Activated B cell treated with CpG ODN at 0.5 μM for 24 hours (primary cell): Measurements from ENCODE around the gene TBX3. TPM values are rescaled to one million over a fixed set of nuclear protein-coding genes. Genes with fewer than 3 reads are reported as not detected.
"Not testable (repeated sequence)": the region's sequence is repeated elsewhere in the genome, so short reads cannot be mapped to it uniquely, and the experiment has no call there.

Experiments used
- ATAC-seq: fragments of 200-7000 bp; cut with Tn5 transposase; one replicate; pipeline ENCODE4 v1.10.0; 2021; ENCODE audit warnings: low read depth, mild to moderate bottlenecking, moderate library complexity
- CTCF ChIA-PET: fragments of 350-600 bp; sonication (Branson Sonifier 250); formaldehyde crosslinking; loops from one replicate; lab custom pipeline; 2021; ENCODE audit warnings: antibody characterized with exemption; lab: Charles Lee
- POLR2A ChIA-PET: fragments of 350-600 bp; sonication (Branson Sonifier 250); formaldehyde crosslinking; loops from one replicate; lab custom pipeline; 2021; ENCODE audit warnings: antibody characterized with exemption; lab: Charles Lee
- DNase-seq: peaks from one replicate; pipeline ENCODE4 v3.0.0; 2022
- H3K27ac Mint-ChIP-seq: one replicate; pipeline ENCODE4 v1.8.0; 2020; ENCODE audit warnings: mixed read lengths
- H3K27me3 Mint-ChIP-seq: one replicate; pipeline ENCODE4 v1.8.0; 2021; ENCODE audit warnings: mixed read lengths
- H3K36me3 Mint-ChIP-seq: one replicate; pipeline ENCODE4 v1.8.0; 2021; ENCODE audit warnings: low read depth, mixed read lengths
- H3K4me1 Mint-ChIP-seq: one replicate; pipeline ENCODE4 v1.8.0; 2021; ENCODE audit warnings: mixed read lengths
- H3K4me3 Mint-ChIP-seq: one replicate; pipeline ENCODE4 v1.8.0; 2020; ENCODE audit warnings: mild to moderate bottlenecking, mixed read lengths
- H3K9me3 Mint-ChIP-seq: one replicate; pipeline ENCODE4 v1.8.0; 2020; ENCODE audit warnings: mixed read lengths
- intact Hi-C: fragments of 100-400 bp; cut with micrococcal nuclease; formaldehyde crosslinking; loops from one replicate; pipeline ENCODE4 v1.15.1; 2024
- total RNA-seq: library from RNA; stranded (reverse); gene quantifications from 2 replicates; pipeline ENCODE4 v1.2.3, GENCODE V29; 2022
- TF ChIP-seq, protein P1 (sequence below): fragments of 200-600 bp; IDR thresholded peaks from one replicate; pipeline ENCODE4 v1.8.0; 2022; ENCODE audit warnings: antibody characterized with exemption, mild to moderate bottlenecking

TBX3 gene
- total RNA-seq, 1 donor from 2014 or later, result not detected

DNA sequence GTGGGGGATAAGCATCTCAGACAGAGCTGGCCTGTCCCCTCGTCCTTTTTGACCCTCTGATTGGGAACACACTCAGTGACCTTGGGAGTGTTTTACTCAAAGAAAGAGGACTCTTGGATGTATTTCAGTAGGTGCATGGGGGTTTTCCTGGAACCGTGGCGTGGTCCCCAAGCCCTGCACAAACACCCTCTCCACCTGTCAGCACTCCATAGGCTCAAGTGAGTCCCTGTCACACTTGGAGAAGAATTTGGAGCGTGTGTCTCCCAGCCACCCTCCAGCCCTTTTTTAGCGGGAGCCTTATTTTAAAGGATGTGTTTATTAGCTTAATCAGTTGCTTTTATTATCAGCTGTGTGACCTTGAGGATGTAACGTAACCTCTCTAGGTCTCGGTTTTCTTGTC is 37.3 kb upstream of the TBX3 start:
- POLR2A ChIA-PET, result no interaction called here
- Mint-ChIP-seq H3K9me3 (no peaks in the 10 kb centered on the region), H3K4me1 (no peaks in the 10 kb centered on the region), H3K27ac (no peak overlapping the region), H3K4me3 (no peak overlapping the region), H3K36me3 (no peaks in the 10 kb centered on the region), H3K27me3 (peaks cover under 1% of the 10 kb centered on the region)
- TF ChIP-seq, protein P1, sequence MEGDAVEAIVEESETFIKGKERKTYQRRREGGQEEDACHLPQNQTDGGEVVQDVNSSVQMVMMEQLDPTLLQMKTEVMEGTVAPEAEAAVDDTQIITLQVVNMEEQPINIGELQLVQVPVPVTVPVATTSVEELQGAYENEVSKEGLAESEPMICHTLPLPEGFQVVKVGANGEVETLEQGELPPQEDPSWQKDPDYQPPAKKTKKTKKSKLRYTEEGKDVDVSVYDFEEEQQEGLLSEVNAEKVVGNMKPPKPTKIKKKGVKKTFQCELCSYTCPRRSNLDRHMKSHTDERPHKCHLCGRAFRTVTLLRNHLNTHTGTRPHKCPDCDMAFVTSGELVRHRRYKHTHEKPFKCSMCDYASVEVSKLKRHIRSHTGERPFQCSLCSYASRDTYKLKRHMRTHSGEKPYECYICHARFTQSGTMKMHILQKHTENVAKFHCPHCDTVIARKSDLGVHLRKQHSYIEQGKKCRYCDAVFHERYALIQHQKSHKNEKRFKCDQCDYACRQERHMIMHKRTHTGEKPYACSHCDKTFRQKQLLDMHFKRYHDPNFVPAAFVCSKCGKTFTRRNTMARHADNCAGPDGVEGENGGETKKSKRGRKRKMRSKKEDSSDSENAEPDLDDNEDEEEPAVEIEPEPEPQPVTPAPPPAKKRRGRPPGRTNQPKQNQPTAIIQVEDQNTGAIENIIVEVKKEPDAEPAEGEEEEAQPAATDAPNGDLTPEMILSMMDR, result no peak
- intact Hi-C loops, result no loop called here
- ATAC-seq, result no peak
- DNase-seq, result no peak
- CTCF ChIA-PET, result no interaction called here

DNA sequence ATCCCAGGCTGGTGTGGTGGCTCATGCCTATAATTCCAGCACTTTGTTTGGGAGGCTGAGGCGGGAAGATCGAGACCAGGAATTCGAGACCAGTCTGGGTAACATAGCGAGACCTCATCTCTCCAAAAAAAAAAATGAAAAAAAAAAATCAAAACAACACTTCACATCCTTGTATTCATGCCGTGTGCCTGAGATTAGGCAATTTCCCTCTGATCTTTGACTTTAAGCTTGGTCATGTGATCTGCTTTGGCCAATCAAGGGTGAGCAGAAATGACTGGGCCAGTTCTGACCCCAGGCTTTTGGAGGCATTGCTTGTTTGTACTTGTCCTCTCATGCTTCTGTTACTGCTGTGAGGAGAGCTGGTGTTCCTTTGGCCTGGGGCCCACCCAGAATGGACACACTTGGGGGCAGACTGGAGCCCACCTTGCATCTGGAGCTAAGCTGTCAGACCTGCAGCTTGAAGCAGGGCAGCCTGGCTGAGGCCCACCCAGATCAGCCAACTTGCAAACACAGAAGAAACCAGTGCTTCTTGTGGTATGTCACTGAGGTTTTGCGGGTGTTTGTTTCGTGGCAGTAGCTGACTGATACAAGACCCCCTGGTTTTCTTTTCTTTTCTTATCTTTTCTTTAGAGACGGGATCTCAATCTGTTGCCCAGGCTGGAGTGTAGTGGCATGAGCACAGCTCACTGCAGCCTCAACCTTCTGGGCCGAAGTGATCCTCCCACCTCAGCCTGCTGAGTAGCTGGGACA is 29.7 kb upstream of the TBX3 start:
- no peaks in the 10 kb centered on the region for H3K36me3 Mint-ChIP-seq
- ChIA-PET POLR2A (no interaction called here), CTCF (no interaction called here)
- no peak for DNase-seq
- H3K9me3 Mint-ChIP-seq, result peaks cover 3% of the 10 kb centered on the region
- H3K4me3 Mint-ChIP-seq, result no peak overlapping the region
- ATAC-seq, result no peak
- peaks cover 9% of the 10 kb centered on the region for H3K27me3 Mint-ChIP-seq
- TF ChIP-seq, protein P1, result no peak
- no peak overlapping the region for H3K27ac Mint-ChIP-seq
- no peaks in the 10 kb centered on the region for H3K4me1 Mint-ChIP-seq
- intact Hi-C loops, result no loop called here

DNA sequence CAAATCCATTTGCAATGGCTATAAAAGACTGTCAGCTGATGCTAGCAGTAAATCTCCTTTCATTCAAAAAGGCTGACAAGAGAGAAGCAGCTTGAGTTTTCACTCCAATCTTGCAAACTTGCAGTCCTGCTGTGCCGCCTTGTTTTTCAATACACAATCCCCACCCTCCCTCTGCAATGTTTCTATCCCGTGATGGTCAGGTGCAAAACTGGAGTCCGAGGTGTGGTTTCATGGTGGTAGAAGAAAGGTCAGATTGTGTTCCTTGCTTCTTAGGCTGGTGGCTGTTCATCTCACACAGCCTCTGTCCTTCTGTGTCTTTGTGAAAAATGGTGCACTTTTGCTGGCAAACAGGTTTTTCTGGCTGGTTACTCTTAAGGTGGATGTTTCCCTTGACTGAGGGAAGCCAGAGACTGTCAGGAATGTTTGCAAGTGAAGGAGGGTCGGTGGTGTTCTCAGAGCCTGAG is 27.7 kb upstream of the TBX3 start:
- H3K4me1 Mint-ChIP-seq, result no peaks in the 10 kb centered on the region
- no peak for DNase-seq
- TF ChIP-seq, protein P1, result no peak
- H3K36me3 Mint-ChIP-seq, result no peaks in the 10 kb centered on the region
- H3K9me3 Mint-ChIP-seq, result peaks cover 3% of the 10 kb centered on the region
- ATAC-seq, result no peak
- H3K27ac Mint-ChIP-seq, result no peak overlapping the region
- POLR2A ChIA-PET, result no interaction called here
- peaks cover 12% of the 10 kb centered on the region for H3K27me3 Mint-ChIP-seq
- CTCF ChIA-PET, result no interaction called here
- intact Hi-C loops, result no loop called here
- H3K4me3 Mint-ChIP-seq, result no peak overlapping the region

DNA sequence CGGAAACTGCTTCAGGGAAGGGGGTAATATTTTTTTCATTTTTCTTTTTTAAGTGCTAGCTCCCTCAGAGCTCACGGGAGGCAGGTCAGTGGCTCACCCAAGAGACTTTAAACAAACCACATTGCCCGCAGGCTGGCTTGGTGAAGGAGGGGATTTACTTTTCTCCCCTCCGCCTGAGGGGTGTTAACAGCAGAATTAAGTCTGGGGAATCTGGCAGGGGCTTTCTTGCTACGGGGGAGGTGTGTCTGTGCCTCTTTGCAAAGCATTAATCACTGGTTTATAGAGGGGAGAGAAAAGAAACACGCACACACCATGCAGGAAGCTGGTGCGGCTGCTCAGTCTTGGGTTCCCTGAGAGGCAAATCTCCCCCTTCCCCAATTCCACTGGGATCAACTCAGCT is 26.2 kb upstream of the TBX3 start:
- intact Hi-C loops, result no loop called here
- DNase-seq (no peak), ATAC-seq (no peak)
- ChIA-PET POLR2A (no interaction called here), CTCF (no interaction called here)
- Mint-ChIP-seq H3K27me3 (peaks cover 18% of the 10 kb centered on the region), H3K27ac (no peak overlapping the region), H3K36me3 (no peaks in the 10 kb centered on the region), H3K9me3 (peaks cover 3% of the 10 kb centered on the region), H3K4me3 (no peak overlapping the region), H3K4me1 (no peaks in the 10 kb centered on the region)
- TF ChIP-seq, protein P1, result no peak

DNA sequence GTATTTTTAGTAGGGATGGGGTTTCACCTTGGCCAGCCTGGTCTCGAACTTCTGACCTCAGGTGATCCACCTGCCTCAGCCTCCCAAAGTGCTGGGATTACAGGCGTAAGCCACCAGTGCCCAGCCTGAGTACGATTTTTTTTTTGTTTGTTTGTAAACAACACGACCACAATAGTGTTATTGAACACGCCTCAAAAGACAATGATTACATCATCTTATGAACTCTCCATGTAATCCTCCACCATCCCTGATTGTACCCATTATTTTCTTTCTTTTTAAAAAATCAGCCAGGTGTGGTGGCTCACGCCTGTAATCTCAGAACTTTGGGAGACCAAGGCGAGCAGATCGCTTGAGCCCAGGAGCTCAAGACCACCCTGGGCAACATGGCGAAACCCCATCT is 25.1 kb upstream of the TBX3 start:
- DNase-seq (no peak), ATAC-seq (no peak)
- ChIA-PET CTCF (no interaction called here), POLR2A (no interaction called here)
- TF ChIP-seq, protein P1, result no peak
- no peaks in the 10 kb centered on the region for H3K4me1 Mint-ChIP-seq
- no peak overlapping the region for H3K4me3 Mint-ChIP-seq
- peaks cover 20% of the 10 kb centered on the region for H3K27me3 Mint-ChIP-seq
- no peaks in the 10 kb centered on the region for H3K36me3 Mint-ChIP-seq
- intact Hi-C loops, result no loop called here
- no peaks in the 10 kb centered on the region for H3K9me3 Mint-ChIP-seq
- no peak overlapping the region for H3K27ac Mint-ChIP-seq

DNA sequence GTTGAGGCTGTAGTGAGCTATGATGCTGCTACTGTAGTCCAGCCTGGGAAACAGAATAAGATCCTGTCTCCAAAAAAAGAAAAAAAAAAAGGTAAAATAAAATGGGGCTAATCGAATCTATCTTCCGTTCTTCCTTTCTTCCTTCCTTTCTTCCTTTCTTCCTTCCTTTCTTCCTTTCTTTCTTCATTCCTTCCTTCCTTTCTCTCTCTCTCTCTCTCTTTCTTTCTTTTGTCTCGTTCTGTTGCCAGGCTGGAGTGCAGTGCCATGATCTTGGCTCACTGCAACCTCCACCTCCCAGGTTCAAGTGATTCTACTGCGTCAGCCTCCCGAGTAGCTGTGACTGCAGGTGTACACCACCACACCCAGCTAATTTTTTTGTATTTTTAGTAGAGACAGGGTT is 24.6 kb upstream of the TBX3 start:
- ATAC-seq, POLR2A ChIA-PET, H3K4me1 Mint-ChIP-seq, H3K9me3 Mint-ChIP-seq, intact Hi-C loops, H3K36me3 Mint-ChIP-seq, DNase-seq, H3K4me3 Mint-ChIP-seq, H3K27ac Mint-ChIP-seq, CTCF ChIA-PET: not testable (repeated sequence)
- peaks cover 23% of the 10 kb centered on the region for H3K27me3 Mint-ChIP-seq
